ENCODE measurements around the gene DAZAP1.

DAZAP1 gene

DNA sequence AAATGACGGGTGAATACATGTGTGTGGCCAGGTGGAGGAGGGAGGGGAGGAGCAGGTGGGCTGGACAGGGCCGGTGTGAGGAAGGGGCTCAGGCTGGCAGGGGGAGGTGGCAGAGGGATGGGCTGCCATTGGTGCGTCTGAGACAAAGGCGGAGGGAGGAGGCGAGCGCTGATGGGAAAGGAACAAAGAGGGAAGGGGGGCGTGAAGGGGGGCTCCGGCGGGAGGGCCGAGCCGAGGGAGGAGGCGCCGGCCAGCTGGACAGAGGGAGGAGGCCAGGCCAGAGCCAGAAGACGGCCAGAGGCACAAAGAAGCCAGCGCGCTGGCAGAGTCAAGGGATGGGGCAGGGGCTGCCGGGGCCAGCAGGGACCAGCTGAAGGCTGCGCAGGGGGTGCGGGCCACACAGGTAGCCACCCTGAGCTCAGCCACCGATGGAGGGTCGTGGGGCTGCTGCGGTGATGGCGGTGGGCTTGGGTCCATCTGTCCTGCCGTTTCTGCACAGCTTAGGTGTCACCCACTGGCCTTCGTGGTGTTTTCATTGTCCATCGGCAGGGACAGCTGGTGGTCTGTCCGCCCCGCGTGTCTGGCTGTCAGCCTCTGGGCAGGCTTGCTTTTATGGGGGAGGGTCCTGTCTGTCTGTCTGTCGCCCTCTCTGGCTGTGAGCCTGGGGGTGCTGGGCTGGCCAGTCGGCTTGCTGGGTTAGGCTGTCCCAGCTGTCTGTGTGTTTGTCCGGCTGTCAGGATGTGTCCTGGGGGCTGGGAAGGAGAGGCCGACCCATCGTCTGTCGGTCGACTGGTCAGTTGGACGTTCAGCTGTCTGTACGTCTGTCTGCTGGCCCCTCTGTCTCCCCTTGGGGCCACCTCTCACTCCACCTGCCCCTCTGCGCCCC is 44.8 kb downstream of the DAZAP1 start:
- H3K4me1 ChIP-seq (ENCODE audit: control insufficient read depth in 1 of 2, insufficient read depth in 2 of 2, low read length in 2 of 2) = peaks cover 0 to 38% of the 10 kb centered on the region in 2 donors
- H3K4me3 ChIP-seq (ENCODE audit: low read depth in 1 of 2, low read length in 2 of 2) = no peak overlapping the region
- no peaks in the 10 kb centered on the region for H3K9me3 ChIP-seq (ENCODE audit: control insufficient read depth in 1 of 2, low read length in 2 of 2)
- H3K36me3 ChIP-seq (ENCODE audit: control insufficient read depth in 1 of 2, insufficient read depth in 2 of 2, low read length in 2 of 2) = no peaks in the 10 kb centered on the region
- H3K27me3 ChIP-seq (ENCODE audit: low read depth, low read length) = peaks cover 59% of the 10 kb centered on the region
- no peak overlapping the region for H3K27ac ChIP-seq (ENCODE audit: low read length)

DNA sequence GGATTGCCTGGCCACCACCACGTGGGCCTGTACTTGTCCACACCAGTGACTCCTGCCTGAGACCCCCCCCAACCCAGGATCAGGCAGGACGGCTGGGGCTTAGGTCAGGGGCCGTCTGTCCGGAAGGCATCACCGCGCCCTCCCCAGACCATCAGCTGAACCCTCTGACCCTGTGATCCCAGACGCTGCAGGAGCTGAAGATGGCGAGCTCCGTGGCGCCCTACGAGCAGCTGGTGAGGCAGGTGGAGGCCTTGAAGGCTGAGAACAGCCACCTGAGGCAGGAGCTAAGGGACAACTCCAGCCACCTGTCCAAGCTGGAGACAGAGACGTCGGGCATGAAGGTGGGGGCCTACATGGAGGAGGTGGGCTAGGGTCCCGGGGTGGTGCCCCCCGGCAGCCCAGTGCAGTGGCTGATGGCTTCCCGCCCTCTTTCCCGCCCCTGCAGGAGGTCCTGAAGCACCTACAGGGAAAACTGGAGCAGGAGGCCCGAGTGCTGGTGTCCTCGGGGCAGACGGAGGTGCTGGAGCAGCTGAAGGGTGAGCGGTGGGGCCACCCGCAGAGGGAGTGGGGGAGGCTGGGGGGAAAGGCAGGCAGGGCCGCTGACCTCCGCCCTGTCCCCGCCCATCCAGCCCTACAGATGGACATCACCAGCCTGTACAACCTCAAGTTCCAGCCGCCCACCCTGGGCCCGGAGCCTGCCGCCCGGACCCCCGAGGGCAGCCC is 45.6 kb downstream of the DAZAP1 start:
- peaks cover 56% of the 10 kb centered on the region for H3K27me3 ChIP-seq (ENCODE audit: low read depth, low read length)
- H3K27ac ChIP-seq (ENCODE audit: low read length) = no peak overlapping the region
- no peaks in the 10 kb centered on the region for H3K9me3 ChIP-seq (ENCODE audit: control insufficient read depth in 1 of 2, low read length in 2 of 2)
- H3K4me1 ChIP-seq (ENCODE audit: control insufficient read depth in 1 of 2, insufficient read depth in 2 of 2, low read length in 2 of 2) = peaks cover 0 to 38% of the 10 kb centered on the region in 2 donors
- no peak overlapping the region for H3K4me3 ChIP-seq (ENCODE audit: low read depth in 1 of 2, low read length in 2 of 2)
- H3K36me3 ChIP-seq (ENCODE audit: control insufficient read depth in 1 of 2, insufficient read depth in 2 of 2, low read length in 2 of 2) = no peaks in the 10 kb centered on the region

DNA sequence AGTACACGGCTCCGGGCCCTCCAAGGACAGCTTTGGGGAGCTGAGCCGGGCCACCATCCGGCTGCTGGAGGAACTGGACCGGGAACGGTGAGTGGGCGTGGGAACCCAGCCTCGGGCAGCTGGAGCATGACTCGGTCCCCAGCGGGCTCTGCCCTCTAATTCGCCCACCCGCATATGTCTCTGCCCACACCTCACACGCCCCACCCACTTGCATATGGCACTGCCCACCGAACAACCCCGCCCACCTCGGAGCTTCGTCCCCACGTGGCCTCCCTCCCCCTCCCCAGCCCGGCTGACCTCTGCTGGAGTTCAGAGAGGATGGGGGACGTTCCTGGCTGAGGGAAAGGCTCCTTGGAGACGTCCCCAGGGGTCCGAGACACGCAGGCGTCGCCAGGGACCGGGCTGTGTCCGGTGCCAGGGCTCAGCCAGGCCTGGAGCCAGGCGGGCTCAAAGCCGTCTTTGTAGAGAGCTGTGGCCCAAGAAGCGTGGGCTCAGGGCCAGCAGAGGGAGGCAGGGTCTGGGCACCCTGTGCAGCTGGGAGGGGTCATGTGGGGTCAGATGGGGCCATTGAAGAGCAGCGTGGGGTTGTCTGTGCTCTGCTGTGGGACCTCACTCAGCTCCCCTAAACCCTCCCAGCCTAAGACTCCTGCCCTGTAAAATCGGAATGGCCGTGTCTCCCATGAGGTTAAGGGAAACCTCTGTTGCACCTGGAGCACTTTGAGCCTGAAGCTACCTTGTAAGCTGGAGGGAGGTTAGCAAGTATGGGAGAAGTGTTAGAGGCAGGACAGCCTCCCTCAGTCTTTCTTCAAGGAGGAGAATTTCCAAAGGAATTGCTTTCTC is 46.4 kb downstream of the DAZAP1 start:
- H3K4me1 ChIP-seq (ENCODE audit: control insufficient read depth in 1 of 2, insufficient read depth in 2 of 2, low read length in 2 of 2) = peaks cover 0 to 38% of the 10 kb centered on the region in 2 donors
- no peak overlapping the region for H3K27ac ChIP-seq (ENCODE audit: low read length)
- peaks cover 55% of the 10 kb centered on the region for H3K27me3 ChIP-seq (ENCODE audit: low read depth, low read length)
- no peak overlapping the region for H3K4me3 ChIP-seq (ENCODE audit: low read depth in 1 of 2, low read length in 2 of 2)
- H3K36me3 ChIP-seq (ENCODE audit: control insufficient read depth in 1 of 2, insufficient read depth in 2 of 2, low read length in 2 of 2) = no peaks in the 10 kb centered on the region
- no peaks in the 10 kb centered on the region for H3K9me3 ChIP-seq (ENCODE audit: control insufficient read depth in 1 of 2, low read length in 2 of 2)

DNA sequence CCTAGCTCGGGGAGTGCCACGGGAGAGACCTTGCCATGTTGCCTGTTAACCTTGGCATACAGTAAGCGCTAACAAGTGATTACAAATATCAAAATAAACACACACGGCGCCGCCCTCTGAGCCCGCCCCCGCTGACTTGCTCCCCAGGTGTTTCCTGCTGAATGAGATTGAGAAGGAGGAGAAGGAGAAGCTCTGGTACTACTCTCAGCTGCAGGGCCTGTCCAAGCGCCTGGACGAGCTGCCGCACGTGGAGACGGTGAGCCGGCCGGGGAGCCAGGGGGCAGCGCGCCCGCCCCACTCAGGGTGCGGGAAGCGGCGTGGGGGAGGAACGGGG is 47.6 kb downstream of the DAZAP1 start:
- H3K4me3 ChIP-seq (ENCODE audit: low read depth in 1 of 2, low read length in 2 of 2) = no peak overlapping the region
- H3K36me3 ChIP-seq (ENCODE audit: control insufficient read depth in 1 of 2, insufficient read depth in 2 of 2, low read length in 2 of 2) = peaks cover 0 to 4% of the 10 kb centered on the region in 2 donors
- H3K27me3 ChIP-seq (ENCODE audit: low read depth, low read length) = peaks cover 45% of the 10 kb centered on the region
- no peak overlapping the region for H3K27ac ChIP-seq (ENCODE audit: low read length)
- H3K4me1 ChIP-seq (ENCODE audit: control insufficient read depth in 1 of 2, insufficient read depth in 2 of 2, low read length in 2 of 2) = peaks cover 0 to 34% of the 10 kb centered on the region in 2 donors
- H3K9me3 ChIP-seq (ENCODE audit: control insufficient read depth in 1 of 2, low read length in 2 of 2) = no peaks in the 10 kb centered on the region

DNA sequence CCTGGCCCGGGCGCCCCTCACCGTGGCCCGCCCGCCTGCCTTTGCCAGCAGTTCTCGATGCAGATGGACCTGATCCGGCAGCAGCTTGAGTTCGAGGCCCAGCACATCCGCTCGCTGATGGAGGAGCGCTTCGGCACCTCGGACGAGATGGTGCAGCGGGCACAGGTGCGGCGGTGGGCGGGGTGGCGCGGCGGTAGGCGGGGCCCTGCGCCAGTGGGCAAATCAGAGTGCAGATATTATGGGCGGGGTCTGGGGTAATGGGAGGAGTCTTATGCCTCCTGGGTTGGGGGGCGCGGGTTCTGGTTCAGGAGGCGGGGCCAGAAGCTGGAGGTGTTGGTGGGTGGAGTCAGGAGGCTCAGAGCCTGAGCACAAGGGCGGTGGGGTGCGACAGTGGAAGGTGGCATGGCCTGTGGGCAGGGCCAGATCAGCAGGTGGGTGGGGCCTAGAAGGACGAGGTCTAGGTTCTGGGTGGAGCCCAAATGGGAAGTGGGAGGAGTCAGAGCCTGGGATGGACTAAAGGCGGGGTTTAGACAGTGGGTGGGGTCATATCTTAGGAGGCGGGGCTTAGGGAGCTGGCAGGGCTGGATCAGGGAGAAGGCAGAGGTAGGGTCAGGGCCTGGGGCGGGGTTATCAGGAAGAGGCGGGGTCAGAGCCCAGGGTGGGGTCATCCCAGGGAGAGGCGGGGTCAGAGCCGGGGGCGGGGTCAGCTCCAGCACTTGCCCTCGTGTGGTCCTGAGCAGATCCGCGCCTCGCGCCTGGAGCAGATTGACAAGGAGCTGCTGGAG is 48.1 kb downstream of the DAZAP1 start:
- peaks cover 0 to 30% of the 10 kb centered on the region in 2 donors for H3K4me1 ChIP-seq (ENCODE audit: control insufficient read depth in 1 of 2, insufficient read depth in 2 of 2, low read length in 2 of 2)
- peaks cover 40% of the 10 kb centered on the region for H3K27me3 ChIP-seq (ENCODE audit: low read depth, low read length)
- no peak overlapping the region for H3K27ac ChIP-seq (ENCODE audit: low read length)
- no peaks in the 10 kb centered on the region for H3K9me3 ChIP-seq (ENCODE audit: control insufficient read depth in 1 of 2, low read length in 2 of 2)
- H3K36me3 ChIP-seq (ENCODE audit: control insufficient read depth in 1 of 2, insufficient read depth in 2 of 2, low read length in 2 of 2) = peaks cover 0 to 9% of the 10 kb centered on the region in 2 donors
- H3K4me3 ChIP-seq (ENCODE audit: low read depth in 1 of 2, low read length in 2 of 2) = no peak overlapping the region

DNA sequence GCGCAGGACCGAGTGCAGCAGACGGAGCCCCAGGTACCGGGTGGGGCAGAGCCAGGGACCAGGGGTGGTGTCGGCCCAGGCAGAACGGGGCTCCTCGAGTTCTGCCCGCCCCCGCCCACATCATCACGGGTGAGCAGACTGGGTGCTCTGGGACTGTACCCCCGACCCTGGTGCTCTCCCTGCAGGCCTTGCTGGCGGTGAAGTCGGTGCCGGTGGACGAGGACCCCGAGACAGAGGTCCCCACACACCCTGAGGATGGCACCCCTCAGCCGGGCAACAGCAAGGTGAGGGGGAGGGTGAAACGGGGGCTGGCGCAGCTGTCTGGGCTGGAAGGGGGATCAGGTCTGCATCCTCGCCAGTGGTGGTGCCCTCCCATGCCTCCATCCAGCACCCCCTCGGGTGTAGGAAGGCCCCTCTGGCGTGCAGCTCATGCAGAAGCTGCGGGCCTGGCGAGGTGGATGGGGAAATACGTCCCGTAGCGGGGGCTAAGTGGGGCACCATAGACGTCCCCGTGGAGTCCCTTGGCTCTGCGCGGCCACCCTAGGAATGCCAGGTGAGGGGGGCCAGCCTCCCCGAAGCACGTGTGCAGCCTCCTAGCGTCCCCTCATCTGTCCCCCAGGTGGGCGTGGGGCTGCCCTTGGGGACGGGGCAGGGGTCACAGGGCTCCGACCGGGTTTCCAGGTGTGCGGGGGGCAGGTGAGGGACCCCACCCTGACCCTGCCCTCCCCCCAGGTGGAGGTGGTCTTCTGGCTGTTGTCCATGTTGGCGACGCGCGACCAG is 48.9 kb downstream of the DAZAP1 start:
- Histone ChIP-seq H3K9me3 (ENCODE audit: control insufficient read depth in 1 of 2, low read length in 2 of 2) (no peaks in the 10 kb centered on the region), H3K4me3 (ENCODE audit: low read depth in 1 of 2, low read length in 2 of 2) (no peak overlapping the region), H3K4me1 (ENCODE audit: control insufficient read depth in 1 of 2, insufficient read depth in 2 of 2, low read length in 2 of 2) (peaks cover 0 to 30% of the 10 kb centered on the region in 2 donors), H3K27me3 (ENCODE audit: low read depth, low read length) (peaks cover 32% of the 10 kb centered on the region), H3K27ac (ENCODE audit: low read length) (no peak overlapping the region), H3K36me3 (ENCODE audit: control insufficient read depth in 1 of 2, insufficient read depth in 2 of 2, low read length in 2 of 2) (peaks cover 0 to 15% of the 10 kb centered on the region in 2 donors)

DNA sequence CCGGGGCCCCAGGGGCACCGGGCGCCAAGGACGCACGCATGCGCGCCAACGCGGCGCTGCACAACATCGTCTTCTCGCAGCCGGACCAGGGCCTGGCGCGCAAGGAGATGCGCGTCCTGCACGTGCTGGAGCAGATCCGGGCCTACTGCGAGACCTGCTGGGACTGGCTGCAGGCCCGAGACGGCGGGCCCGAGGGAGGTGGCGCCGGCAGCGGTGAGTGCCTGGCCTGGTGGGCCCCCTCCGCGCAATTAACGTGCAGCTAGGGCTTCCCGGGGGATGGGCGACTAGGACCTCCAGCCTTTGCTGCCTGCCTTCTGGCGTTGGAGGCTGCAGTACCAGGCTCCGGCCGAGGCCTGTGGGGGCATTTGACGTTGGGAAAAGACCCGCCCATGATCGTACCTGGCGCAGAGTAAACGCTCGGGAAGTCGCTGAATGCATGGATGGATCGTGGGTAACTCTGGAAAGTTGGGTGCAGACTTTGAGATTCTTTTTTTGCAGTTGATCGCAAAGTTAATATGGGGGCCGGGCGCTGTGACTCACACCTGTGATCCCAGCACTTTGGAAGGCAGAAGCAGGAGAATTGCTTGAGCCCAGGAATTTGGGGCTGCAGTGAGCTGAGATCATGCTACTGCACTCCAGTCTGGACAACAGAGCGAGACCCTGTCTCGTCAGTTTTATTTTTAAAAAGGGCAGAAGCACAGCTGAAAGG is 49.8 kb downstream of the DAZAP1 start:
- Histone ChIP-seq H3K9me3 (ENCODE audit: control insufficient read depth in 1 of 2, low read length in 2 of 2) (no peaks in the 10 kb centered on the region), H3K27ac (ENCODE audit: low read length) (no peak overlapping the region), H3K4me1 (ENCODE audit: control insufficient read depth in 1 of 2, insufficient read depth in 2 of 2, low read length in 2 of 2) (peaks cover 0 to 30% of the 10 kb centered on the region in 2 donors)

DNA sequence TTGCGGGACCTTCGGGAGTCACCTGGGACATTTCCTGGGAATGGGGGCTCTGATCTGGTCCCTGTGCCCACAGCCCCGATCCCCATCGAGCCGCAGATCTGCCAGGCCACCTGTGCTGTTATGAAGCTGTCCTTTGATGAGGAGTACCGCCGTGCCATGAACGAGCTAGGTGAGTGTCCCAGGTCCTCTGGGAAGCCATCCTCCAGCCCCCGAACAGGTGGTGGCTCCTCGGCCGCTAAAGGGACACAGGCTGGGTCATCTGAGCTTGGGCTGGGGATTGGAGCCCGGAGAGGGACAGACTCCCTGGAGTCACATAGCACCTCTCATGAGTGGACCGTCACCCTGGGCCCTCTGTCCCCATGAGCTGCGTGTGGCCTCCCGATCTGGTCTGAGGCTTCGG is 50.5 kb downstream of the DAZAP1 start:
- Histone ChIP-seq H3K27me3 (ENCODE audit: low read depth, low read length) (peaks cover 17% of the 10 kb centered on the region), H3K27ac (ENCODE audit: low read length) (no peak overlapping the region), H3K9me3 (ENCODE audit: control insufficient read depth in 1 of 2, low read length in 2 of 2) (no peaks in the 10 kb centered on the region)

More for the DNA sequence above, 49.8 kb downstream of the DAZAP1 start:
- Histone ChIP-seq H3K27me3 (ENCODE audit: low read depth, low read length) (peaks cover 24% of the 10 kb centered on the region), H3K36me3 (ENCODE audit: control insufficient read depth in 1 of 2, insufficient read depth in 2 of 2, low read length in 2 of 2) (peaks cover 0 to 15% of the 10 kb centered on the region in 2 donors), H3K4me3 (ENCODE audit: low read depth in 1 of 2, low read length in 2 of 2) (no peak overlapping the region)

DNA sequence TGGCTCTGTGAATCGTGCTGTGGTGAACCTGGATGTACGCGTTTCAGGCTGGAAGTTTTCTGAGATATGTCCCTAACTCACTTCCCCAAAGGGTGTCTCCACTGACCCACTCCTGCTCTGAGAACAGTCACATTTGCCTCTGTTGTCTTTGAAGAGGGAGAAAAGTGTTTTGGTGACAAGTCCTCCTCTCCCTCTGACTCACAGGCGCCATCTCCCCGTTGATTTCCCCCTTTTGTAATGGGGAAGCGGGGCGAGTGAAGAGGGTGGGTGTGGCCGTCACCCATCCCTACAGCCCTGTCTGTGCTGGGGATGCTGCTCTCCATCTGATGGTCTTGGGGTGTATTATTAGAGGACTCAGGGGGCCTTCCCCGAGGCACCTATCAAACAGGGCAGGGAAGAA is 52.1 kb downstream of the DAZAP1 start:
- Histone ChIP-seq H3K4me3 (ENCODE audit: low read depth in 1 of 2, low read length in 2 of 2) (no peak overlapping the region), H3K27ac (ENCODE audit: low read length) (no peak overlapping the region), H3K9me3 (ENCODE audit: control insufficient read depth in 1 of 2, low read length in 2 of 2) (no peaks in the 10 kb centered on the region), H3K4me1 (ENCODE audit: control insufficient read depth in 1 of 2, insufficient read depth in 2 of 2, low read length in 2 of 2) (peaks cover 0 to 21% of the 10 kb centered on the region in 2 donors), H3K36me3 (ENCODE audit: control insufficient read depth in 1 of 2, insufficient read depth in 2 of 2, low read length in 2 of 2) (peaks cover 0 to 15% of the 10 kb centered on the region in 2 donors), H3K27me3 (ENCODE audit: low read depth, low read length) (peaks cover 16% of the 10 kb centered on the region)

More for the DNA sequence above, 50.5 kb downstream of the DAZAP1 start:
- no peak overlapping the region for H3K4me3 ChIP-seq (ENCODE audit: low read depth in 1 of 2, low read length in 2 of 2)
- peaks cover 0 to 27% of the 10 kb centered on the region in 2 donors for H3K4me1 ChIP-seq (ENCODE audit: control insufficient read depth in 1 of 2, insufficient read depth in 2 of 2, low read length in 2 of 2)
- H3K36me3 ChIP-seq (ENCODE audit: control insufficient read depth in 1 of 2, insufficient read depth in 2 of 2, low read length in 2 of 2) = peaks cover 0 to 15% of the 10 kb centered on the region in 2 donors
